AG04450 (cell line): ENCODE results near the gene ZBTB7A. TPM values are rescaled to one million over a fixed set of nuclear protein-coding genes. Genes with fewer than 3 reads are reported as not detected.
A peak's percentile ranks its signal among the peaks of the same experiment; 100 is the strongest.

Source experiments
- CTCF ChIA-PET: fragments of 300-600, 350-600 bp; formaldehyde crosslinking; extraction: SDS; loops from one replicate; lab custom pipeline; 2022; ENCODE audit warnings: antibody characterized with exemption, inconsistent platforms; lab: Charles Lee
- POLR2A ChIA-PET: fragments of 350-600 bp; formaldehyde crosslinking; extraction: SDS; loops from one replicate; lab custom pipeline; 2021; ENCODE audit warnings: antibody characterized with exemption, inconsistent platforms; lab: Yijun Ruan, JAX
- DNase-seq: peaks from one replicate; pipeline ENCODE4 v3.0.0-alpha.2; 2011; ENCODE audit warnings: low read depth, low spot score
- H3K27ac ChIP-seq: one replicate; pipeline ENCODE4 v1.5.1; 2012; ENCODE audit warnings: low read depth, low read length, control low read depth
- H3K27me3 ChIP-seq: one replicate; pipeline ENCODE4 v1.6.0; 2012; ENCODE audit warnings: low read length; ENCODE audit not compliant: control insufficient read depth, insufficient read depth
- H3K4me3 ChIP-seq: 2 replicates; pipeline ENCODE4 v1.5.1; 2011; ENCODE audit warnings: mild to moderate bottlenecking, low read depth, low read length, control low read depth
- H3K9me3 ChIP-seq: 2 replicates; pipeline ENCODE4 v1.5.1; 2012; ENCODE audit warnings: low read length; ENCODE audit not compliant: control insufficient read depth, insufficient read depth
- polyA plus RNA-seq: library from polyadenylated mRNA; depleted of rRNA; stranded (reverse); fragments of >200 nt; gene quantifications from 2 replicates; pipeline ENCODE4 v1.2.3, GENCODE V29; 2011
- TF ChIP-seq, protein P1 (sequence below): IDR thresholded peaks from 2 replicates; pipeline ENCODE4 v1.5.1; 2011; ENCODE audit warnings: low read depth, low read length, control low read depth, inconsistent platforms

ZBTB7A gene
- polyA plus RNA-seq, 1 experiment = 2.7 TPM

DNA sequence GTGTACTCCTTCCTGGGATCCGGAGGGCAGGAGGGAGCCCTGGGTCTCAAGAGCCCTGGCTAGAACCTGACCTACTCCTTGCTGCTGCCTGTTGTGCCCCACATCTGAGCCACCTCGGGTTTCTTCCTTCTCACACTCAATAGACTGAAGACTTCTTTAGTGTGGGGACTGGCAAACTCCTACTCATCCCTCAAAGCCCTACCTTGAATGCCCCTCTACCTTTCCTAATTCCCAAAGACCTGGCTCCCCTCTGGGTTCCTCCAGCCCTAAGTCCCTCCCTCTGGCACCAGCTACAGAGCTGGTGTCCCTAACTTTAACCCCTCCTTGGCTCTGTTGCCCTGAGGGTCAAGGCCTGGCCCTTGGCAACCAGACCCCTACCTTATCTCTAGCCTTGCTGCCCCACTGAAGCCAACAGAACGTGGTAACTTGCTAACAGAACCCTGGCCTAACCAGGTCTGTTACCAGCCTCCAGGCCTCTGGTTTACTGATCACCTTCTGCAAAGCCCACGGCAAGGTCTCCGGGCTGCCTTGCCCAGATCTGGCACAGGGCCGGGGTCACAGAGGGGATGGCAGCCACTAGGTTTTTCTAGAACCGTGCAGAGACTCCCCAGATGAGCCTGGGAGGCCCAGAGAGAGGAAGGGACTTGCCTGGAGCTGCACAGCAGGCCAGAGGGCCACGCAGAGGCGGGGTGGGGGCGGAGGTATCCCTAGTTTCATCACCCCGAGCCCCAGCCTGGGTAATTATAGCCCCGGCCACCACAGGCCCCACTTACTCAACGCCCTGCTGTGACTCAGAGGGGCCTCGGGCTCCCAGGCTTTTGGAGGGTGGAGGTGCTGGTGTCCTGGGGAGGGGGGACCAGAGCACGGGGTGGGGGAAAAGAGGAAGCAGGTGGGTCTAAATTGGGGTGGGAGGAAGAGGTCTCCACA, 15.3 kb downstream of the ZBTB7A start:
- Histone ChIP-seq H3K27ac (peak overlapping the region; percentile 47), H3K4me3 (no peak overlapping the region), H3K9me3 (peaks cover 13% of the 10 kb centered on the region), H3K27me3 (no peaks in the 10 kb centered on the region)
- POLR2A ChIA-PET = interaction anchor here (1.2 kb wide), 1 partner anchor 66 kb away, joined by 4 read pairs; the partner anchor contains the start of gene EEF2
- CTCF ChIA-PET = no interaction called here
- no peak for DNase-seq
- TF ChIP-seq, protein P1, sequence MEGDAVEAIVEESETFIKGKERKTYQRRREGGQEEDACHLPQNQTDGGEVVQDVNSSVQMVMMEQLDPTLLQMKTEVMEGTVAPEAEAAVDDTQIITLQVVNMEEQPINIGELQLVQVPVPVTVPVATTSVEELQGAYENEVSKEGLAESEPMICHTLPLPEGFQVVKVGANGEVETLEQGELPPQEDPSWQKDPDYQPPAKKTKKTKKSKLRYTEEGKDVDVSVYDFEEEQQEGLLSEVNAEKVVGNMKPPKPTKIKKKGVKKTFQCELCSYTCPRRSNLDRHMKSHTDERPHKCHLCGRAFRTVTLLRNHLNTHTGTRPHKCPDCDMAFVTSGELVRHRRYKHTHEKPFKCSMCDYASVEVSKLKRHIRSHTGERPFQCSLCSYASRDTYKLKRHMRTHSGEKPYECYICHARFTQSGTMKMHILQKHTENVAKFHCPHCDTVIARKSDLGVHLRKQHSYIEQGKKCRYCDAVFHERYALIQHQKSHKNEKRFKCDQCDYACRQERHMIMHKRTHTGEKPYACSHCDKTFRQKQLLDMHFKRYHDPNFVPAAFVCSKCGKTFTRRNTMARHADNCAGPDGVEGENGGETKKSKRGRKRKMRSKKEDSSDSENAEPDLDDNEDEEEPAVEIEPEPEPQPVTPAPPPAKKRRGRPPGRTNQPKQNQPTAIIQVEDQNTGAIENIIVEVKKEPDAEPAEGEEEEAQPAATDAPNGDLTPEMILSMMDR = no peak

DNA sequence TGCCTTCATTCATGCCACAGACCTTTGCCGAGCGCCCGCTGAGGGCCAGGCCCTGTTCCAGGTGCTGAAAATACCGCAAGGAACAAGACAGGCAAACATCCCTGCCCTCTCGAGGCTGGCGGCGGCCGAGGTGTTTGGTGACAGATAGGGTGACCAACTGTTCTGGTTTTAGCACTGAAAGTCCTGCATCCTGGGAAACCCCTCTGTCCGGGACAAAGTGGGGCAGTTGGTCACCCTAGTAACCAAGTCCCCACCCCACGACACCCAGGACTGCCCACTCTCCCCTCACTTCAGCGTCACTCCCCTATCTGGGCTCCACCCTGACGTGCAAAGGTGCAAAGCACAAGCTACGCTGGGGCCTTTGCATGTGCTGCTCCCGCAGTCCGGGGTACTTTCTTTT, 17.3 kb downstream of the ZBTB7A start:
- Histone ChIP-seq H3K27me3 (no peaks in the 10 kb centered on the region), H3K9me3 (peaks cover 4% of the 10 kb centered on the region; the same call in 1 of the 2 replicates), H3K4me3 (no peak overlapping the region), H3K27ac (no peak overlapping the region)
- POLR2A ChIA-PET = no interaction called here
- CTCF ChIA-PET = interaction anchor here (0.6 to 1.0 kb wide), 2 partner anchors 62 to 166 kb away, joined by 4 to 10 read pairs; no protein-coding TSS in a partner anchor
- TF ChIP-seq, protein P1 = no peak
- no peak for DNase-seq

DNA sequence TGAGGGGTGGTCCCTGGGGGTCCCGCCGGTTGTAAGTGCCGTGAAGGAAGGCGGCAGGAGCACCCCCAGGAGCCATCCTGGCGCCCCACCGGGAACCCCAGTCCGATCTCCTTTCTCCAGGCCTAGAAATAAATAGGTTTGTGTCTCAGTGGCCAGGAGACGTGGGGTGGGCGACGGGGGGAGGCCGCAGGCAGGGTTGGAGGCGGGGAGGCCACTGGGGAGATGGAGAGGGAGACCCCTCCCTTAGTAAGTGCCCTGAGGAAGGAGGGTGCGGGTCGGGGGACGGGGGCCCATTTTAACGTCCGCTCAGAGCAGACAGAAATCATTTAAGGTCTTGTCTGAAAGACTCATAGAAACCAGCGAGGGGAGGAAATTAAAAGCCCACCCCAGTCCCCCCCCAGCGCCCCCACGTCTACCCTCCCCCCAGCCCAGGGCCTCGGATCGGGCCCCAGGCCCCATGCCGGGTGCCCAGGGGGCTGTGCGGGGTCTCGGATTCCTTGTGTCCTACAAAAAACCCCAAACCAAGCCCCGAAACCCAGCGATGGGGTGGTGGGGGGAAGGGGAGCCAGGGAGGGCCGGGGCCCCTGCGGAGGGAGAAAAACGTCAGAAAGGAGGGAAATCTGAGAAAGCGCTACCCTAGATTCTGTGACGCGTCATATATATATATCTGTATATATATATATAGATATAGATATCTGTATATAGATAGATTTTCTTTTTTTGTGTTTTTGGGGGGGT, 19.6 kb downstream of the ZBTB7A start:
- DNase-seq = no peak
- Histone ChIP-seq H3K27ac (no peak overlapping the region), H3K9me3 (no peaks in the 10 kb centered on the region; the same call in 1 of the 2 replicates), H3K27me3 (no peaks in the 10 kb centered on the region), H3K4me3 (no peak overlapping the region)
- POLR2A ChIA-PET = no interaction called here
- TF ChIP-seq, protein P1 = no peak
- CTCF ChIA-PET = no interaction called here

DNA sequence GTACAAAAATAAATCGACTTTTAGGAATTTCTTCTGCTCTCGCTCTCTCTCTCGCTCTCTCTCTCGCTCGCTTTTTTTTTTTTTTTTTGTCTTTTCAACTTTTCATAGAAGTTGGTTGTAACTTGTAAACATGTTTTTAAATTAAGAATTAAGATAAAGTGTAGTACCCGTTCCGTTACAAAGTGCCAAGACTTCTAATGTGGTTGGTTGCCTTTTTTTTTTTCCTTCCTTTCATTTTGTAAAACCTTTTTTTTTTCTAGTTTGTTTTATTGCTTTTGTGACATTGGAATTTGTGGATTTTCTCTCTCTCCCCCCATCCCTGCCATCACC, 20.4 kb downstream of the ZBTB7A start:
- Histone ChIP-seq H3K4me3 (no peak overlapping the region), H3K9me3 (no peaks in the 10 kb centered on the region; the same call in 1 of the 2 replicates), H3K27ac (no peak overlapping the region), H3K27me3 (no peaks in the 10 kb centered on the region)
- DNase-seq = no peak
- ChIA-PET POLR2A (no interaction called here), CTCF (no interaction called here)
- TF ChIP-seq, protein P1 = no peak
